GM18907 (cell line): ENCODE results near the gene SRP14.
"Not testable (repeated sequence)": the region's sequence is repeated elsewhere in the genome, so short reads cannot be mapped to it uniquely, and the experiment has no call there.

Experiments used
- ATAC-seq: cut with Tn5 transposase; IDR thresholded peaks from one replicate; pipeline ENCODE4 v1.9.1; 2021; ENCODE audit warnings: mild to moderate bottlenecking, moderate library complexity; ENCODE audit not compliant: unreplicated experiment

SRP14 gene

GRCh38 chr15:40038638-40039543 lies at the start of gene SRP14:
Gene SRP14, minus strand, starts transcription at chr15:40039181. Its CDS starts 65 bp downstream, at chr15:40039116.
- peak; percentile 89 for ATAC-seq

- no peak for ATAC-seq
Observed at GRCh38 chr15:40087991-40088928, 49.3 kb upstream of the SRP14 start.

DNA sequence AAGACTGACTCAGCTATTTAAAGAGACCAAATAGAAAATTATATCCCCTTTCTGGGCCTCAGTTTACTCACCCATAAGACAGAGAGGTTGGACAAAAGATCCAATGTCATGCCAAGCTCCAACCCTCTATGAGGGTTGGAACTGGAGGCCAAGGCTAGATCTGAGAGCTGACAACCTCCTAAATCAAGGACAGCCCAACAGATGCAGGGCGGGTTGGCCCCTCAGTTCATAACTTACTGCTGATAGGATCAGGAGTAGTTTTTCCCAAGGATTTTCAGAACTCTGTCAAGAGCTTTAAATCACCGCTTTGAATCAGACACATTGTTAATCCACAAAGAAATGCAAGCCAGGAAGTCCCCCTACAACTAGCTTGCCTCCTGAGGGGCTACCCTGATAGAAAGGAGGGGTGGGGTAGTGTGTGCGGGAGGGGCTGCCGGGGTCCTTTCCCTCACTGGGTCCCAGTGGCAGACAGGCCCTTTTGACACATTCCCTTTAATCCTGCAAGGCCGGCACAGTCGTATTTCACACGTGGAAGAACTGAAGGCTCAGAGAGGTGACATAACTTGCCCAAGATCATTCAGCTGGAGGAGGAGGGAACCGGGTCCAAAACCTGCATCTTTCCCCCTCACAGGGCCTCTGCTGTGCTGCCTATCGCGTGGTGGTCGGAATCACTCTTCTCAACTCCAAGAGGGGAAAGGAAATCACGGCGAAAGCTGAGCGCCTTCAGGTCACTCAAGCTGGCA lies 48.3 kb upstream of the SRP14 start:
- no peak for ATAC-seq

- ATAC-seq, result no peak
Observed at GRCh38 chr15:40085266-40085665, 46.3 kb upstream of the SRP14 start.

GRCh38 chr15:40084650-40085049 lies 45.7 kb upstream of the SRP14 start:
- no peak for ATAC-seq

GRCh38 chr15:40082195-40082883 lies 43.4 kb upstream of the SRP14 start:
- no peak for ATAC-seq

DNA sequence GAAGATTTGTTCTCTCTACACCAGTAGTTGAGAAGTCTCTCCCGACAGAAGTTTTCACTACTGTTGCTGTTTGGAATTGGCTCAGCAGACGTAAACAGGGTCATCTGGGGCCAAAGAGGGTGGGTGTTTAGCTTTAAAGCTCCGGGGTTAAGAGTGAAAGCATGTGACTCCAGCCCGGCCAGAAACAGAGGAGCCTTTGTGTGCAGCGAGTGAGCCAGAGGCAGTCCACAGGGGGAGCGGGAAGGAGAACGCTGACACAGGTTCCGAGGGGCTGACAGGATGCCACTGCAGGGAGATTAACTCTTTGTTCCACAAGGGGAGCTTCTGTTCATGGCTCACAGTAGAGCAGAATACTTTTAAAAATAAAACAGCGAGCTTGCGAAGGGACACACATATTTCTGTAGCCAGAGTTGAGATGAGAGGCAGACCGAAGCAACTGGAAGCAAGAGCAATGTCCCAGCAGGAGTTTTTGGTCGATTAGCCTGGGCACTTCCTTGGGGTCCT lies 42.8 kb upstream of the SRP14 start:
- ATAC-seq, result no peak

DNA sequence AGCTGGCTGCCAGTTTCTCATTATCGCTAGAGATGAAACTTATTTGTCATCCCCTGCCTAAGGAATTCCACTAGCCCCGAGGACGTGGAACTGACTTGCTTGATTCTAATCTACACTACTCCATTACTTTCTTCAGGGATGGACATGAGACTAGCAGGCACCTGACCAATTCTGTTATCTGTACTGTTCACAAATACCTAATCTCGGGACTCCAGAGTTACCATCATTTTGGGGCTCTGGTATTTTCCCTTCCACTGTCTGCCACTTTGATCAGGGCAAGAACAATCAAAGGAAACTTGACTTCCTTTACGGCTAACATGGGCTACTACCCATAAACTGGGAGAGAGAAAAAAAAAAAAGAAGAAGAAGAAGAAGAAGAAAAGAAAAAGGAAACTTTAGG lies 41.9 kb upstream of the SRP14 start:
- ATAC-seq, result no peak

DNA sequence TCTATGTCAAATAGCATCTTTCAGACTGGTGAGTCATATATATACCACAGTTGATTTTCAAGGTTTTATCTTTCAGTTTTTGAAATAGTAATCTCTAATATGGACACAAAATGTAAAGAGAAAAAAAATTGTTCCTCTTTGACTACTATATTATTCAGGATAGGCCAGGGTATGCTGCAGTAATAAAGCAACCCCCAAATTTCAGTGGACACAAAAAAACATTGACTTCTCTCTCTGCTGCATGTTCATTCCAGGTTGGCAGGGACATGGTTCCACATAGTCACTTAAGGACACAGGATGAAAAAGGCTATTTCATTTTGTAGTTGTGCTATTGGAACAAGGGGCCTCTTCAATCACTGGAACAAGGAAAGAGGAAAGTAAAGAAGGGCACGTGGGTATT lies 41.1 kb upstream of the SRP14 start:
- no peak for ATAC-seq

DNA sequence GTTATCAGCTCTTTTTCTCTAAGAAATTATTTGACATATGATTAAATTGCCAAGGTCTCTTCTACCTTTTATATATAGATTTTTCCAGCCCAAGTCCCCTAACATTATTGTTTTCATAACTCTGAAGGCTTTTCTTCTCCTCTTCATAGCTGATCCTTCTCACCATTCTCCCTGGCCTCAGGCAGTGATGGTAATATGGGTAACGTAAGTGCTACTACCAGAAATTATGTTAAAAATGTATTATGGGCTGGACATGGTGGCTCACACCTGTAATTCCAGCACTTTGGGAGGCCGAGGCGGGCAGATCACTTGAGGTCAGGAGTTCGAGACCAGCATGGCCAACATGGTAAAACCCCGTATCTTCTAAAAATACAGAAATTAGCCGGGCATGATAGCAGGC lies 40.5 kb upstream of the SRP14 start:
- no peak for ATAC-seq

GRCh38 chr15:40075298-40076044 lies 36.5 kb upstream of the SRP14 start:
- no peak for ATAC-seq

GRCh38 chr15:40074656-40075055 lies 35.7 kb upstream of the SRP14 start:
- ATAC-seq, result not testable (repeated sequence)

- ATAC-seq, result not testable (repeated sequence)
Observed at GRCh38 chr15:40073716-40074490, 34.9 kb upstream of the SRP14 start.

DNA sequence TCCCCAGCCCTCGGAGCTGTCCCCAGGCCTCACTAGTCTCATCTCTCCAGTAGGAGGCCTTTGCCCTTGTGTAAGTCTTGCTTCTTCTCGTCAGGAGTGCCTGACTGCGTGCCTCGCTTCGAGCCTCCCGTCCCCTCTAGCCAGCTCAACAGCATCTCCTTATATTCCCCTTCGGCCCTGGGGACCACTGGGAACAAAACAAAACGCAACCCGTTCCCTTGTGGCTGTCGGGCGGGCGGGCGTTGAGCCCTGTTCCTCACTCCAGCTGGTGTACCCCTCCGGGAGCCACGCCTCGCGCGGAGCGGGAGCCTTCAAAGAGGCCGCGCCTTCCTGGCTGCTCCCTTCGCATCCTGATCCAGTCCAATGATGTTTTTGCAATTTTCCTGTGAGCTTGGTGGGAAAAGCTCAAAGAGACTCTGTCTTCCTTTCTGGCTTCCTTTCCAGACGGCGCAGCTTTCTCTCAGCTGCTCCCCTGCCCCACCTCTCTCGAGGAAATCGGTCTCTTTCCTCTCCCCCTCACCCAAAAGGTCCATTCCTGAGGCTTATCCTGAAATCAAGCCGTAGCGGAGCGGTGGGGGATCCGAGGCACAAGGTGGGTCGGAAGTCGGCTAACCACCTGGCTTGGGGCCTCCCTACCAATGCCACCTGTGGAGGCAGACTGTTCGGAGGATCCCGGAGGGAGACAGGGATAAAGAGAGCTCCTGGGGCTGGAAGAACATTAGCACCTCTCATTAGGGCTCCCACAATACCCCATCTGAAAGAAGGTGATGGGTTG lies 33.4 kb upstream of the SRP14 start:
- no peak for ATAC-seq

- no peak for ATAC-seq
Observed at GRCh38 chr15:40070608-40071218, 31.7 kb upstream of the SRP14 start.

DNA sequence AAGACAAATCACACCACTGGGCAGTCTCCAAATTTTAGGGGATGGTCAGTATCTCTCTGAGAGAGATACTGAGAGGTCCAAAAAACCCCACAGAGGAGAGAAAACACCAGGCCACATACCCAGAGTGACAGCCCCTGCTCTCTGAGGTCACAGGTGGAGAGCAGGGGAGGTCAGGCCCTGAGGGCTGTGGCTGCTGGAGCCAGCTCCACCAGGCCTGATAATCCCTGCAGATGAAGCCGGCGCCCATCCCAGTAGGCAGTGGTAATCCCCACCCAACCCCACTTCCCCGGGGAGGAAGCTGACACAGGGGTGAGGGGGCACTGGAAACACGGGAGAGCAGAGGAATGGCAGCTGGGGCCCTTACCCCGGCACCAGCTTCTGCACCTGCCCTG lies 31.2 kb upstream of the SRP14 start:
- ATAC-seq, result no peak
